ENCODE data around the gene ATP6AP1. TPM values are rescaled to one million over a fixed set of nuclear protein-coding genes. Genes with fewer than 3 reads are reported as not detected.

Gene ATP6AP1
- total and polyA plus RNA-seq, 2 experiments from 2014 or later = 37.7 to 52.1 TPM

GRCh38 chrX:154403858-154404257 lies 24.6 kb upstream of the ATP6AP1 start:
- Histone ChIP-seq H3K79me2 (replicated peaks; ENCODE audit: insufficient read depth) (peaks cover 10% of the 10 kb centered on the region), H3K27me3 (ENCODE audit: insufficient read depth) (no peaks in the 10 kb centered on the region), H3K4me1 (ENCODE audit: insufficient read depth) (peaks cover 10% of the 10 kb centered on the region; the same call in 1 of the 2 replicates), H3K4me3 (no peak overlapping the region), H3K27ac (ENCODE audit: low read depth) (no peak overlapping the region), H3K36me3 (ENCODE audit: insufficient read depth) (peaks cover 4% of the 10 kb centered on the region; the same call in 1 of the 2 replicates), H4K20me1 (replicated peaks; ENCODE audit: insufficient read depth) (no peaks in the 10 kb centered on the region), H2AFZ (no peak overlapping the region), H3K9me2 (ENCODE audit: insufficient read depth) (no peaks in the 10 kb centered on the region), H3F3A (replicated peaks; ENCODE audit: low read depth) (peaks cover 21% of the 10 kb centered on the region), H3K4me2 (no peak overlapping the region)
- no peak overlapping the region for H3K27ac Mint-ChIP-seq
- H3K9me3 Mint-ChIP-seq = peaks cover 7% of the 10 kb centered on the region; the same call in 1 of the 3 replicates
- peaks cover 36% of the 10 kb centered on the region for H3K27me3 Mint-ChIP-seq (ENCODE audit: insufficient read depth, low read depth, poor library complexity)
- TF ChIP-seq STAT1 (IDR thresholded peaks at IDR 0.05; ENCODE audit: unreplicated experiment) = no peak
- TF ChIP-seq EZH2phosphoT487 (IDR thresholded peaks at IDR 0.05; ENCODE audit: unreplicated experiment) = no peak
- no peak for TF ChIP-seq POLR2AphosphoS5 (IDR thresholded peaks at IDR 0.05; ENCODE audit: low read depth)
- TF ChIP-seq ZNF462 (CRISPR knock-in tag; IDR thresholded peaks at IDR 0.05) = no peak
- no peak for TF ChIP-seq CREB1 (CRISPR knock-in tag; IDR thresholded peaks at IDR 0.05; ENCODE audit: low read depth)
- TF ChIP-seq ETS1 (IDR thresholded peaks at IDR 0.05) = no peak
- no peak for TF ChIP-seq NANOG (IDR thresholded peaks at IDR 0.05; ENCODE audit: borderline replicate concordance)
- no peak for TF ChIP-seq CTCF (conservative IDR thresholded peaks at IDR 0.05; ENCODE audit: low read depth in 2 of 2)
- no peak for TF ChIP-seq JUNB (IDR thresholded peaks at IDR 0.05; ENCODE audit: unreplicated experiment)
- TF ChIP-seq REST (IDR thresholded peaks at IDR 0.05; ENCODE audit: unreplicated experiment) = no peak
- no peak for TF ChIP-seq EZH2 (IDR thresholded peaks at IDR 0.05; ENCODE audit: low read depth, unreplicated experiment)
- no peak for TF ChIP-seq ZNF331 (CRISPR knock-in tag; IDR thresholded peaks at IDR 0.05; ENCODE audit: low read depth)
- TF ChIP-seq ZNF114 (CRISPR knock-in tag; IDR thresholded peaks at IDR 0.05) = no peak
- H3K4me1 Mint-ChIP-seq = peaks cover 17% of the 10 kb centered on the region
- DNase-seq (ENCODE audit: low spot score) (no peak), ATAC-seq (no peak)
- peaks cover 27% of the 10 kb centered on the region for H3K36me3 Mint-ChIP-seq (ENCODE audit: low read depth)
- no peak overlapping the region; the same call in 2 of the 3 replicates for H3K4me3 Mint-ChIP-seq
